ENCODE results near the gene ATF7IP.

The ATF7IP gene

GRCh38 chr12:14505626-14506596, 140.4 kb downstream of the ATF7IP start:
- no peak for DNase-seq

- DNase-seq = no peak
Measured at GRCh38 chr12:14510574-14510973, 145.1 kb downstream of the ATF7IP start.

- DNase-seq = peak in 1 of 2 experiments; percentile 17
Measured at GRCh38 chr12:14514154-14514842, 148.8 kb downstream of the ATF7IP start.

- DNase-seq = no peak
Measured at GRCh38 chr12:14514946-14515345, 149.5 kb downstream of the ATF7IP start.

GRCh38 chr12:14521822-14522221, 156.3 kb downstream of the ATF7IP start:
- no peak for DNase-seq

- DNase-seq = no peak
Measured at GRCh38 chr12:14525964-14526363, 160.5 kb downstream of the ATF7IP start.

GRCh38 chr12:14532152-14532551, 166.7 kb downstream of the ATF7IP start:
- DNase-seq = no peak

GRCh38 chr12:14537088-14537487, 171.6 kb downstream of the ATF7IP start:
- DNase-seq = no peak

GRCh38 chr12:14540801-14541462, 175.4 kb downstream of the ATF7IP start:
- DNase-seq = no peak

- DNase-seq = no peak
Measured at GRCh38 chr12:14545144-14546124, 180.0 kb downstream of the ATF7IP start.

GRCh38 chr12:14547571-14547970, 182.1 kb downstream of the ATF7IP start:
- no peak for DNase-seq

GRCh38 chr12:14548609-14549008, 183.1 kb downstream of the ATF7IP start:
- no peak for DNase-seq

All from NCI-H2081 (cell line).